Spleen (tissue), 7 donors: Measurements from ENCODE around the gene RAD51C.

ENCODE experiments used
- CTCF ChIP-seq, 11 experiments: fragments of 200-600 bp in 7 of 11; fragments of 450-650 bp in 4 of 11; sonication (generic) in 4 of 11; IDR thresholded peaks in 8 of 11; conservative IDR thresholded peaks in 3 of 11; 1 replicate in 7 of 11; 2 replicates in 4 of 11; pipeline versions ENCODE4 v1.4.0 to v1.8.0; 2016 to 2021; ENCODE audit warnings: antibody characterized with exemption in 11 of 11, inconsistent platforms in 4 of 11, mild to moderate bottlenecking in 1 of 11
- POLR2A ChIP-seq, 3 donors: fragments of 450-650 bp; IDR thresholded peaks; one replicate each; pipeline ENCODE4 v1.5.1; 2017; ENCODE audit warnings: antibody characterized with exemption in 3 of 3, mild to moderate bottlenecking in 1 of 3
- POLR2AphosphoS5 ChIP-seq, 3 donors: sonication (generic); formaldehyde crosslinking; IDR thresholded peaks; one replicate each; pipeline ENCODE4 v1.5.1; 2017; ENCODE audit warnings: antibody characterized with exemption in 3 of 3
- donor health status: DM: no; HTN: no; CAD: no; lungs with moderate emphysema.
- donor health status: DM: no; HTN: no; CAD: no.
- donor health status: DM: no; HTN: no; CAD: no.

- TF ChIP-seq POLR2A (IDR thresholded peaks at IDR 0.05) = no peak
- TF ChIP-seq CTCF (IDR thresholded peaks at IDR 0.05 in 8 of 11, conservative IDR thresholded peaks at IDR 0.05 in 3 of 11) = no peak
- TF ChIP-seq POLR2AphosphoS5 (IDR thresholded peaks at IDR 0.05) = no peak
Observed at GRCh38 chr17:58764373-58764772, 72.0 kb downstream of the RAD51C start.
